GM21528 (cell line): ENCODE results near the gene CDC16.
"Not testable (repeated sequence)": the region's sequence is repeated elsewhere in the genome, so short reads cannot be mapped to it uniquely, and the experiment has no call there.

Source experiments
- ATAC-seq: cut with Tn5 transposase; IDR thresholded peaks from one replicate; pipeline ENCODE4 v1.9.1; 2021; ENCODE audit warnings: mild to moderate bottlenecking, moderate library complexity; ENCODE audit not compliant: unreplicated experiment, low FRiP score

CDC16 gene

DNA sequence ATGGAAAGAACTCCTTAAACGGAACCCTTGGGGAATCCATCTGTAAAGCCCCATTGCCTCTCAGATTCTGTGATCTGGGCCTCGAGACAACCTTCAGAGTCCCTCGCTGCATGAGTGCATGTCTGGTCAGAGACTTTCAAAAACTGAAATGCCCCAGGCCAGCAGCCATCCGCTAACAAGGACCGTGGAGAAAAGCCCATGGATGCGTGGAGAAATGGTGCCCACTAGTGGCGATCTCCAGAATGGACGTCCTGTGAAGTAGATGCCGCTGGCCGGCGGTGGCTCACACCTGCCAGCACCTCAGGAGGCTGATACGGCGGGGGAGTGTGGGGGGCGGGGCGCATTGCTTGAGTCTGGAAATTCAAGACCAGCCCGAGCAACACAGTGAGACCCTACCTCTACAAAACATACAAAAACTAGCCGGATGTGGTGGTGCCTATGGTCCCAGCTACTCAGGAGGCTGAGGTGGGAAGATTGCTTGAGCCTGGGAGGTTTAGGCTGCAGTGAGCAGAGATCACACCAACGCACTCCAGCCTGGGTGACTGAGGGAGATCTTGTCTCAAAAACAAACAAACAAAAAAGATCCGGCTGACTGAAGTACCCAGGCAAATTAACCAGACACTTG, 7.9 kb upstream of the CDC16 start:
- ATAC-seq, result peak; percentile 76

DNA sequence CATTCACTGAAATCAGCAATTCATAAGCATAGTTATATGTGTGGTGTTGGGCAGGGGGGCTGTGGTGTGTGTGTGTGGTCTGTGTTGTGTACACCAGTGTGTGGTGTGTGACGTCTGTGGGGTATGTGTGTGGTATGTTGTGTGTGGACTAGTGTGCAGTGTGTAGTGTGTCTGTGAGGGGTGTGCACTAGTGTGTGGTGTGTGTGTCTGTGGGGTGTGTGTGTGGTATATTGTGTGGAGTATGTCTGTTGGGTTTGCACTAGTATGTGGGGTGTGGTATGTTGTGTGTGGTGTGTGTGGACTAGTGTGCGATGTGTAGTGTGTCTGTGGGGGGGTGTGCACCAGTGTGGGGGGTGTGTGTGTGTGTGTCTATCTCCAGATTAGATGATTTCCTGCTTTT, 7.2 kb upstream of the CDC16 start:
- ATAC-seq, result no peak

DNA sequence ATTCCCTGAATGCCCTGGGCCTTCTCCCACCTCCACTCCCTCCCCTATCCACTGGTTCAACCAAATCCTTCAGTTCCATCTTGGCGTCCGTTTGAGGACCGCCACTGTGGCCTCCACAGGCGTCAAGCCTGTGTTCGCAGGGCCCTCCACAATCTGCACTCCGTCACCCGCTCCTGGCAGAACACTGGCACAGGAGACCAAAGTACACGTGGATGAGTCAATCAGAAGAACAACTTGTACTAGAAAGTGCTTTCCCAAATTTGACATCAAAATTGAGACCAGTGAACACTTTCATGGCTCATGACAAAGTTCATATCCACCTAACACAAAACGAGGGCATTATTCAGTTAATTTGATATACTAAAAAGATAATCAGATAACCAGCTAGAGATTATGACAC, 6.5 kb upstream of the CDC16 start:
- no peak for ATAC-seq

DNA sequence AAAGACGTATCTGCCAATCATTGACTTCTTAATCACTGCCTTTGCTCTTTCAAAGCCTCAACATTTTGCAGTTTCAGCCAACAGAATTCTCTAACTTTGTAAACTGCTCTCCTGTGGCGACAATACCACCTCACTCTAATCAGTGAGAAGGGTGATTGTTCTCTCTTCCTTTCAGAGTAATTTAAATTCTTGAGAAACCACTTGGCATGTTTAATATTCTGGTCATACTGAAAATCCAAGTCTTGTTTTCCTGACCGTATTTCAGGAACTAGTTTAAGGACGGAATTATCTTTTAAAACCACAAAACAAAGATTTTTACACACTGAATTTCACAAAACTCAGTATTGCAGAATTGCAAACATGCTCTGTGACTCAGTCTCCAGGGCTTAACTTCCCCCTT, 5.2 kb upstream of the CDC16 start:
- ATAC-seq, result no peak

DNA sequence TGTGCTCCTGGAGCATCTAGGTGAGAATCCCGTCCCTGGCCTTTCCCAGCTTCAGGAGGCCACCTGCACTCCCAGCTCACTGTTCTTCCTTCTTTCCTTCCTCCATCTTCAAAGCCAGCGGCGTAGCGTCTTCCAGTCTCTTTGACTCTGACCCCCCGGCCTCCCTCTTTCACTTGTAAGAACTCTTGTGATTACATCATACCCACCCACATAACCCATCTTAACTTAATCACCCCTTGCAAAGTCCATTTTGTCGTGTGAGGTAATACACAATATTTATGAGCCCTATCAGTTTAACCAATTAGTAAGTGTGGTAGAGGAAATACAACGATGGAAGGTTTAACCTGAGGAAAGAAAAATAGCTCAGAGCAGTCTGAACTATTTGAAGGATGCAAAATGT, 4.6 kb upstream of the CDC16 start:
- no peak for ATAC-seq

DNA sequence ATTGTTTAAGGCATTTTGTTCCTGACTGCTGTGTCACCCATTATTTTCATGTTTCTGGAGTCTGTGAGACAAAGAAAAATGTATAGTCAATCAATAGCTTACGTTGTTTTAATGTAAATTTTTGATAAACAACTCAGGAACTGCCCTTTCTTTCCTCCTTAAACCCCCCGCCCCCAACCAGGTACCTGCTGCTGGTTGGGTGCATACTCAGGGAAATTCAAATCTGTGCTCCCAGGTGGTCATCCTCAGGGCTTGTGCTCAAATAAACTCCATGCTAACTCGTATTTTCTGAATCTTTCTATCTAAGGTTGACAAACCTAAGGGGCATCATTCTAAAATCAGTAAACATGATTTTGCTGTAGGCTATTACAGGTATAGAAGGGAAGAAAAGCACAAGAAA, 4.1 kb upstream of the CDC16 start:
- ATAC-seq, result no peak

DNA sequence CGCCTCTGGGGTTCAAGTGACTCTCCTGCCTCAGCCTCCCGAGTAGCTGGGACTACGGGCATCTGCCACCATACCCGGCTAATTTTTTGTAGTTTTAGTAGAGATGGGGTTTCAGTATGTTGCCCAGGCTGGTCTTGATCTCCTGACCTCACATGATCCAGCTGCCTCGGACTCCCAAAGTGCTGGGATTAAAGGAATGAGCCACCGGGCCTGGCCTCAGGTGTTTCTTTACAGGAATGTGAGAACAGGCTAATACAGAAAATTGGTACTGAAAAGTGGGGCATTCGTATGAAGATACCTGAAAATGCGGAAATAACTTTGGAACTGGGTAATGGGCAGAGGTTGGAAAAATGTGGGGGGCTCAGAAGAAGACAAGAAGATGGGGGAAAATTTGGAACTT, 2.8 kb upstream of the CDC16 start:
- ATAC-seq, result no peak

DNA sequence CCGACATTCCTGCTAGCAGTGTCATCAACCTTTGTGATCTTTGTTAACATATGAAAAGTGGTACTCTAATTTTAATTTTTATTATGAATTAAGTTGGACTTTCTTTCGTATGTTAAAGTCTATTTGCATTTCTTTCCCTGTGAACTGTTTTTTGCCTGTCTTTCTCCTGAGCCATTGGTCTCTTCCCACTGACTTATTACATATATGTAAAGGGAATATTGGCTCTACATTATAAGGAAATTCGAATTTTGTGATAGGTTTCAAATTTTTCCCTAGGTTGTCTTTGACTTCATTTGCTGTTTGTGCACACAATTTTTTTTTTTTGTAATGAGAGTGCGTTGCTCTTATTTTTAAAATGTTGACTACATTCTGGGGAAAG, 442 bp upstream of the CDC16 start:
- ATAC-seq, result no peak

DNA sequence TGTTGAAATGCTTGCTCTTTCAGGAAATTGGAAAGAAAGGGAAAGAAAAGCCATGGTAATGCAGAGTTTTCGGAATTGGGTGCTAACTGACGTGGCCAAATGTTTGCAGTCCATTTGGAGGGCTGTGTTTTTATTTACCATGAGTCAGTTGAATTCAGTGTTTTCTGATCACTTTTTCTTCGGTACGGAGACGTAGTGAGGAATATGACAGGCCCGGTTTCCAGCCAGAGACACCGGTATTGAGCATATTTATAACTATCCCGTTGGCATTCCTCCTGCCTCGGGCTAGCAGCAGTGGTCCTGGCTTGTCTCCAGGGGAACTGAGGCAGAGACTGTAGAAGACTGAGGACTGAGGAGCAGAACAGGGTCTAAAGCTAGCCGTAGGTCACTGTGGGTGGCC, 1.0 kb downstream of the CDC16 start:
- no peak for ATAC-seq

DNA sequence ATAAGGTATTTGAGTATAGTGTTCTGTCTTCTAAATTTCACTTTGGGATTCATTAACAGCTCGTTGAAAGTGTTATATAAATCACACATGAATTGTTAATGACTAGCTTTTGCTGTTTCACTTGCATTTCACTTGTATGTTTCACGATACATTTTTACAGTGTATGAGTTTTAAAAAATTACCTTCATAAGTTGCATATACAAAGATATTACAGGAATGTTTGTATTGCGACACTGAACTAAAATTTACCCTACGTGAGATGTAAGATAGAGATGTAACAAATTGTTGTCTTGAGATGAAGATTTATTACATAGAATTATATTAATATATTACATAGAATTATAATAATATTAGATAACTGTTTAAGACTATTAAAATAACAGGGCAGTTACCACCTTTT, 1.5 kb downstream of the CDC16 start:
- no peak for ATAC-seq

DNA sequence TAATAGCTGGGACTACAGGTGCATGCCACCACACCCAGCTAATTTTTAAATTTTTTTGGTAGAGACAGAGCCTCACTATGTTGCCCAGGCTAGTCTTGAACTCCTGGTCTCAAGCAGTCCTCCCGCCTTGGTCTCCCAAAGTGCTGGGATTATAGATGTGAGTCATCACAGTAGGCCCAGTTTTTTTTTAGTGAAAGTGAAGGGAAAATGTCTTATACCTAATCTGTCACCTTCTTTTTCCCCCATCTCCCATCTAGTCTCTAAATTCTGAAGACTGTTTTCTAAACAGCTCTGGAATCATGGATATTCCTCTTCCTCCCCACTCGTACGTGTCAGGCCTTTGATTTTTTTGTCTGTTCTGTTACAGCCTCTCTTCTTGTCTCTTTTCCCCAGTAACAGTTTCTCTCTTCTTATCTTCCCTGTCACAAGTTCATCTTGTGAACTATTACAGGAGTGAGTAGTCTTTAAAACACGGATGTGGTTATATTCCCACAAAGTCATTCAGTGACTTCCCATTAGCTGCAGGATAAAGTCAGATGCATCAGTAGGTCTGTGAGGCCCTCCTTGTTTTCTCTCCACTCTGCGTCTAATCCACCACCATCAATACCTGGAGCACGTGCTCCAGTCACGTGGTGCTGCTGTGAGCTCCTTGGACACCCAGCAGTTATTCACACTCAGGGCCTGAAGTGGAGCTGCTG, 2.9 kb downstream of the CDC16 start:
- ATAC-seq, result no peak

DNA sequence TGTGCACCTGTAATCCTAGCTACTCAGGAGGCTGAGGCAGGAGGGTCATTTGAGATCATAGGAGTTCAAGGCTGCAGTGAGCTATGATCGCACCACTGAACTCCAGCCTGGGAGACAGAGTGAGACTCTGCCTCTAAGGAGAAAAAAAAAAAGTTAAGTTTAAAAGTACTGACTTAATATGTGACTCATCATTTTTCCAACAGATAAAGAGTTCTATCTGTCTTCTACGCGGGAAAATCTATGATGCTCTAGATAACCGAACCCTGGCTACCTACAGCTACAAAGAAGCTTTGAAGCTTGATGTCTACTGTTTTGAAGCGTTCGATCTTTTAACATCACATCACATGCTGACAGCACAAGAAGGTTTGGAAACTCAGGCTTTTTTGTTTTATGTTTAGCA, 7.2 kb downstream of the CDC16 start:
- no peak for ATAC-seq

DNA sequence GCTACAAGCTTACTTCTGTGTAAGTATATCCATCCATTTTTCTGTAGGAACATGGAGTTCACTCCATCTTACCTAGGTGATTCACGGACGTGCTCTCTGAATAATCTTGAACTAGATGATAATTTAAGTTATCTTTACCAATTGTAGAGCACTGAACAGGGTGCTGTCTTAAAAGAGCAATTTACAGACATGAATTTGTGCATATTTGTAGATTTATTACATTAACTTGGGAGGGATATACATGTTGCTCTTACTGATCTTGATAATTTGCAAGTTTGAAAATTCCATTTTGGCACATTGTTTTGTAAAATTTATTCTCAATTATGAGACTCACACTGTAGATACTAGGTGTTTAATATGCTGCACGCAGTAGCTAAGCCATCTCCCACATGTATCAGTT, 9.3 kb downstream of the CDC16 start:
- no peak for ATAC-seq

DNA sequence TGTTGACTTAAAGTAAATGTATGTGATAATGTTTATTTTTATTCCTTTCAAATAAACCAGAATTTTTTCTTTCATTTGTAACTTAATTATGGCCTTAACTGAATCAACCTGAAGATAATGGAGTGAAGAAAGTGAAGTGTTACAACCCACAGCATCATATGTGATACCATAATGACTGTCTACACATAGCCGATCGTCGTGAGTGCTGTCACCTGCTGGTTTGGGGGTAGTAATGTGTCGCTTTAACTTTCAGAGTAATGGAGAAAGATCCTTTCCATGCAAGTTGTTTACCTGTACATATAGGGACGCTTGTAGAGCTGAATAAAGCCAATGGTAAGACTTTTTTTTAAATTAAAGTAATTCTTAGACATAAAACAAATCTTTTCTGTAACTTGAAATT, 9.9 kb downstream of the CDC16 start:
- no peak for ATAC-seq

DNA sequence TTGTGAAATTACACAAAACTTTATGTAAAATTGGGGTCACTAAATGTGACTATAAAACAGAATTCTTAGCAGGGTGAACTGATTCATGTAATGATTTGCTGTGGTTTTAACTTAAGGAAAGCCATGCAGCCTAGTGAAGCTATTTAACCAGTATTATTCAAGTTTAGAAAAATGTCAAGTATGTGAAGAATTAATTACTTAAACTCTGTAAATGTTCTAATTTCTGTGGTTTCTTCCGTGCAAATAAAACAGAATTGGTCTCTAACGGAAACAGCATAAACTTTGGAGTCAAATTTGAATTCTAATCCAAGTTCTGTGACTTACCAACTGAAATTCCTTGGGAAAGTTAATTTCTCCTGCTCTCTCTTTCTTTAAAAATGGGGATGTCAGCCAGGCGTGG, 13.3 kb downstream of the CDC16 start:
- ATAC-seq, result no peak

DNA sequence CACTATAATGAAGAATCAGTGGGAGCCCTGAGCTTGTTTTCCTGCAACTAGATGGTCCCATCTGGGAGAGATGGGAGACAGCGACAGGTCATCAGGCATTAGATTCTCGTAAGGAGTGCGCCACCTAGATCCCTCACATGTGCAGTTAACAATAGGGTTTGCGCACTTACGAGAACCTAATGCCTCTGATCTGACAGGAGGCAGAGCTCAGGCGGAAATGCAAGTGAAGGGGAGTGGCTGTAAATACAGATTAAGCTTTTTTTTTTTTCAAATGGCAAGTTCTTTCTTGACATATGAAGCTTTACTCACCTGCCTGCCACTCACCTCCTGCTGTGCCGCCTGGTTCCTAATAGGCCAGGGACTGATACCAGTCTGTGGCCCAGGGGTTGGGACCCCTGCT, 14.4 kb downstream of the CDC16 start:
- no peak for ATAC-seq

DNA sequence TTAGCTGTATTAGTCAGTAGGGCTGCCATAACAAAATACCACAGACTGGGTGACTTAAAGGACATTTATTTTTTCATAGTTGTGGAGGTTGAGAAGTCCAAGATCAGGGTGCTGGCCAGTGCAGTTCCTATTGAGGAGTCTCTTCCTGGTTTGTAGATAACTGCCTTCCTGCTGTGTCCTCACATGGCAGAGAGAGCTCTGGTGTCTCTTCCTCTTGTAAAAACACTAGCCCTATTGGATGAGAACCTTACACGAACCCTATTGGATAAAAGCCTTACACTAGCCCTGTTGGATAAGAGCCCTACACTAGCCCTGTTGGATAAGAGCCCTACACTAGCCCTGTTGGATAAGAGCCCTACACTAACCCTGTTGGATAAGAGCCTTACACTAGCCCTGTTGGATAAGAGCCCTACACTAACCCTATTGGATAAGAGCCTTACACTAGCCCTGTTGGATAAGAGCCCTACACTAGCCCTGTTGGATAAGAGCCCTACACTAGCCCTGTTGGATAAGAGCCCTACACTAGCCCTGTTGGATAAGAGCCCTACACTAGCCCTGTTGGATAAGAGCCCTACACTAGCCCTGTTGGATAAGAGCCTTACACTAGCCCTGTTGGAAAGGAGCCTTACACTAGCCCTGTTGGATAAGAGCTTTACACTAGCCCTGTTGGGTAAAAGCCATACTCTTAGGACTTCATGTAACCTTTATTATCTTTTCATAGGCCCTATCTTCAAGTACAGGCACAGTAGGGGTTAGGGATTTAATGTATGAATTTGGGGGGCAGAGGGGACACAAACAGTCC, 17.1 kb downstream of the CDC16 start:
- ATAC-seq, result not testable (repeated sequence)

DNA sequence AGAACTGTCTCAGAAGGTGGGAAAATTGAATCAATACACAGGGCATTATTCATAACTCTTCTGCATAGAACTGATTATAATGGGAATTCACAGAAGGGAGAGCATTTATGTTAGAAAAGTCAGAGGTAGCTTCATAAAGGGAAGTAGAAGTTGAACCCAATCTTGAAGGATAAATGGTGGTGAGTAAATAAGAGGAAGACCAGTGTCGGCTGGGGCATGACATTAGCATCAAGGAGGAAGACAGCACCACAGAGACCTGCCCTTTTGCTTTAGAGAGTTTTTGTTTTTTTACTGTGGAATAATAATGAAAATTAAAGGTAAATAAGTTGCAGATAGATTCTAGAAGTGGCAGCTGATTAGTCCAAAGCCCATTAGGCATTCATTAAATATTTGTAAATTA, 21.9 kb downstream of the CDC16 start:
- ATAC-seq, result no peak

DNA sequence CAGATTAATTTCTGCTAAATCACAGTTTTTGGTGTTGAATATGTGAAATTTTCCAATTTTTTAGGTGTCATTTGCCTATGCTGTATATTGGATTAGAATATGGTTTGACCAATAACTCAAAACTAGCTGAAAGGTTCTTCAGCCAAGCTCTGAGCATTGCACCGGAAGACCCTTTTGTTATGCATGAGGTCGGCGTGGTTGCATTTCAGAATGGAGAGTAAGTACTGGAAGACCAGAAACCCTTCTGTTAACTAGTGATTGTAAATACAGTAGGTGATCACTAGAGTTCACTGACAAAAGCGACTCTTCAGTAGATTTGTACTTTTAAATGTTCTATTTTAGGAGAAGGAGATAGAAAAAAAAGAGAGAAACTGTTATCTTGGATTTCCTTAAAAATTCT, 22.3 kb downstream of the CDC16 start:
- ATAC-seq, result no peak

DNA sequence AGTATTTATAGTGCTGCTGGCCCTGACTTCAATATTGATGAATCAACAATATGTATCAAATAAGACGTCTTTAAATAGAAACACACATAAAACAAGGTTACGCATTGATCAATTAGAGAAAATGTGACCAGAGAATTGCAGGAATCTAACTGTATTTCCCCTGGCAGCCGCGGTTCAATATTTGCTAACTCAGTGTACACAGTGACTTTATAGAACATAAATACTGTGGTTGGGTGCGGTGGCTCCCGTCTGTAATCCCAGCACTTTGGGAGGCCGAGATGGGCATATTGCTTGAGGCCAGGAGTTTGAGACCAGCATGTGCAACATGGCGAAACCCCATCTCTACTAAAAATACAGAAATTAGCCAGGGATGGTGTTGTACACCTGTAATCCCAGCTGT, 23.9 kb downstream of the CDC16 start:
- ATAC-seq, result no peak

DNA sequence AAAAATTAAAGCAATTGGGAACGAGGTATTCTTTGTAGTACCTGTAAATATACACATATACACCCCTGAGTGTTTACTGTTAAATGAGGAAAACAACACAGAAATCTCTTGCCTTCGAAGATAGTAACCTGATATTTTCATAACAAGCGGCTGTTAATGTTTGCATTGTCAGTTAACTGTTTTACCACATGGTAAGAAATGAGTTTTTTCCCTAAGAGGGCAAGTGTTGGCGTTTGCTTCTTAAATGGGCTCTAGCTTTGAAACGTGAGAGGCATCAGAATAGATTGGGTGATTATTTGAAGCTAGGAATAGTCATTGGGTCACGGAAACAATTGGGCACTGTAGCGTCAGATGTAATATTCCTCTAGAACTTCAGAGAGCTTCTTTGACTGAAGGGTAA, 24.7 kb downstream of the CDC16 start:
- ATAC-seq, result no peak

DNA sequence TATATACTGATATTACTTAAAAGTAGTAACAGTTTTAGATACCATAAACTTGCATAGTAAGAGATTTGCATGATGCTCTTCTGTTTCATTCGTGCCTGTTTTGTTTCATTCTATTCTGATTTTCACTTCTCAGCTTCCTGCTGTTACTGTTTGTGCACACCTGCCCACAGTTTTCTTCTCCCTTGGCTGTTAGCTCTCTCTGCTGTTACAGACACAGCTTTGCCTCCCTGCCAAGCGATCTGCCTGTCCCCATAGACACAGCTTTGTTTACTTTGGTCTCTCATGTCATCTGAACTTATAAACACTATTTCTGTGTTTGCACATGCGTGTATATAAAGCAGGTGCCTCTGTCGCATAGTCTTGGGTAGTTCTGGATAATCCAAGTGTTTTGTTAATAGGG, 25.3 kb downstream of the CDC16 start:
- ATAC-seq, result peak; percentile 62
